HG02973 (cell line): Measurements from ENCODE around the gene CHST15.
"Not testable (repeated sequence)": the region's sequence is repeated elsewhere in the genome, so short reads cannot be mapped to it uniquely, and the experiment has no call there.

Source experiments
- ATAC-seq: cut with Tn5 transposase; IDR thresholded peaks from one replicate; pipeline ENCODE4 v1.9.1; 2021; ENCODE audit warnings: moderate library complexity; ENCODE audit not compliant: unreplicated experiment

CHST15 gene

GRCh38 chr10:124099604-124100003 is 6.2 kb upstream of the CHST15 start:
- ATAC-seq = no peak

DNA sequence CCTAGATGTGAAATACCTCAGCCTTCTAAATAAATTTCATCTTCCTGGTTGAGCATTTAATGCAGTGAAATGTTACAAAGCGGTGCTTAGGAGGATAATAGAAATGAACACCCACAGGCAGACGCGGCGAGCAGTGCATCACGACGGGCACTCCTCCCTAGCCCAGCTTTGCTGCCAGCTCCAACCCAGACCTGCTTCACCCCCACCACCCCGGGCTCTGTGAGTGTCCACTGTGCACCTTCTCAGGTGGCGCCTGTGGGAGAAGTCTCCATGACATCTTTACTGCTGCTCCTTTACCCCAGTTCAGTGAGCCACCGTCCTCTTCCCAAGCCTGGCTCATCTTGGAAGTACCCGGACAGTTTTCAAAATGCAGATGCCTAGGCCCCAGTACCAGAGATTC is 5.2 kb upstream of the CHST15 start:
- ATAC-seq = no peak

DNA sequence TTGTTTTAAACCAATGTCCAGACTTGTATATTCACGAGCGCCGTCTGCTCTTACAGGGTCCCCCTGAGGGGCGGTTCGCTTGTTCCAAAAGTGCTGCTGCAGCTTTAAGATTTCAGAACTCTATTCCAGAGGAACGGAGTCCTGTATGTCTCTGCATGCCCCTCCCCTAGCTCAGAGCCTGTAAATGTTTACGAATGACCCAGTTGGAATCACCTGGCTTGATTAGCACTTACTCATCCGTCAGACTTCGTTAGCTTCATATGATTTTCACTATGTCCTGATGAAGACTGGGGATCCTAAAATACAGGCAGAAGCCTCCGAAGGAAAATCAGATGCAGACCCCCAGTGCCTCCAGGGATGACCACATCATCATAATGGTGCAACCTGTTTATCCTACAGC is 4.5 kb upstream of the CHST15 start:
- ATAC-seq = no peak

DNA sequence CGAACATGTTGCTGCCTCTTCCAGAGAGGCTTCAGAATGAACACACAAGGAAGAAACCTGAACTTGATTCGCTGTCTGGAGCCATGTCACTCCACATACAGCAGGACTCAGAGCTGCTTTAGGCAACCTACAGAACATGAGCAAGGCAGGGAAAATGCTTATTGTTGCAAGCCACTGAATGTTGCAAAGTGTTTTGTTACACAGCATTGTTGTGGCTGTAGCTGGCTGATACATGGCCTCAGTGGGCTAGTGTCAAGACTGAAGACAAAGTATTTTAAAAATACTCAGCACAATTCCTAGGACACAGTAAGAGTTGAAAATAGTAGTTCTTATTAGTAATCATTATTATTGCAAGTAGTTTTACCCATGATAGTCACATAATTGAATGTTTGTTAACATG is 3.1 kb upstream of the CHST15 start:
- ATAC-seq = no peak

GRCh38 chr10:124095801-124096200 is 2.4 kb upstream of the CHST15 start:
- ATAC-seq = not testable (repeated sequence)

DNA sequence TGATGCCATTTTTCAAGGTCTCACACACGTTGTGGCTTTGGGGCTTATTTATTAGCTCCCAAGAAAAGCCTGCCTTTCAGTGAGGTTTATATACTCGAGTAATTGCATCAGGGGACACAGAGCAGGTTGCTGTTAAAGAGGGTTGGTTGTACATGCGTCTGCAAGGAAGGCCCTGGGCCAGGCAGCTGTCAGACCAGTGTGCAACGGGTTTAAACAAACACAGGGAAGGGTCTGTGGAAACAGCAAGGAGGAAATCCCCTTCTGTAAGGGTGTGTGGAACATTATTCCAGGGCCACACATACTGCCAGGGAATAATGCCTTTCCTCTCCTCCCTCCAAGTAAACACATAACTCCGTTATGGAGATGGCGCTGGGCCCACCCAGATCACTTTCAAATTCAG is 1.7 kb upstream of the CHST15 start:
- ATAC-seq = no peak

- no peak for ATAC-seq
These were observed 1.0 kb upstream of the CHST15 start for GRCh38 chr10:124094419-124094785.

DNA sequence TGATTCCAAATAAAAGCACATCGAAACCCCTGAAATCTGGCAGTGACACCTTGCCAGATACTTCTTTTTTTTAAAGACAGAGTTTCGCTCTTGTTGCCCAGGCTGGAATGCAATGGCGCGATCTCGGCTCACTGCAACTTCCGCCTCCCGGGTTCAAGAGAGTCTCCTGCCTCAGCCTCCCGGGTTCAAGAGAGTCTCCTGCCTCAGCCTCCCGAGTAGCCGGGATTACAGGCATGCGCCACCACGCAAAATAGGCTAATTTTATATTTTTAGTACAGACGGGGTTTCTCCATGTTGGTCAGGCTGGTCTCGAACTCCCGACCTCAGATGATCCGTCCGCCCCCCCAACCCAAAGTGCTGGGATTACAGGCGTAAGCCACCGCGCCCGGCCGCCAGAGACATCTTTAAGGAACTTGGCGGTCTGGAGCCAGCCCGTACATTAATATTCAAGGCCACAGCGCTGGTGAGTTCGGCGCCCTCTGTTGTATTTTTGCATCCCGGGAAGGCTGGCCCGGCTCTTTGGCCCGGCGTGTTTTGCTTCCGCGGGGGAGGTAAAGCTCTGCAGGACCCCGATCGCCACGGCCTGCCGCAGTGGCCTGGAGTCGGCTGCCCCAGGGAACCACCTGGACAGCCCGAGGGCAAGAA is 498 bp upstream of the CHST15 start:
- not testable (repeated sequence) for ATAC-seq

- ATAC-seq = no peak
These were observed 1.0 kb downstream of the CHST15 start for GRCh38 chr10:124092250-124092859.

- ATAC-seq = no peak
These were observed 1.6 kb downstream of the CHST15 start for GRCh38 chr10:124091646-124092249.

- no peak for ATAC-seq
These were observed 2.7 kb downstream of the CHST15 start for GRCh38 chr10:124090601-124091209.

DNA sequence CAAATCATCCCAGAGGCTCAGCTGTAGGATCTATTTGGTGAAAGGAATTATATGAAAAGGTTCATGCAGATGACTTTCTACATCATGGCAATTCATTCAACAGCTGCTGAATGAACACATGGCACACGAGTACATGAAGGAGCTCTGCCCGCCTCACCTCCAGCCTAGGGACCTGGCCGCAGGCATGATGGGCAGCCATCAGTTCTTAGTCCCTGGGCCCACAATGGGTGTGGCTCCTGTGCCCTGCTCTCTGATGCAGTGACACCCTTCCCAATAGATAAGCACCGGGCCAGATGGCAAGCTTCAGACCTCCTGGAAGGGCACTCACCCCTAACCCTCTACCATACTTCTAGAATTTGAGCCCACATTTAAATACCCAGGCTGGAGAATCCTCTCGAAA is 3.5 kb downstream of the CHST15 start:
- ATAC-seq = no peak

GRCh38 chr10:124088915-124089314 is 4.5 kb downstream of the CHST15 start:
- no peak for ATAC-seq

DNA sequence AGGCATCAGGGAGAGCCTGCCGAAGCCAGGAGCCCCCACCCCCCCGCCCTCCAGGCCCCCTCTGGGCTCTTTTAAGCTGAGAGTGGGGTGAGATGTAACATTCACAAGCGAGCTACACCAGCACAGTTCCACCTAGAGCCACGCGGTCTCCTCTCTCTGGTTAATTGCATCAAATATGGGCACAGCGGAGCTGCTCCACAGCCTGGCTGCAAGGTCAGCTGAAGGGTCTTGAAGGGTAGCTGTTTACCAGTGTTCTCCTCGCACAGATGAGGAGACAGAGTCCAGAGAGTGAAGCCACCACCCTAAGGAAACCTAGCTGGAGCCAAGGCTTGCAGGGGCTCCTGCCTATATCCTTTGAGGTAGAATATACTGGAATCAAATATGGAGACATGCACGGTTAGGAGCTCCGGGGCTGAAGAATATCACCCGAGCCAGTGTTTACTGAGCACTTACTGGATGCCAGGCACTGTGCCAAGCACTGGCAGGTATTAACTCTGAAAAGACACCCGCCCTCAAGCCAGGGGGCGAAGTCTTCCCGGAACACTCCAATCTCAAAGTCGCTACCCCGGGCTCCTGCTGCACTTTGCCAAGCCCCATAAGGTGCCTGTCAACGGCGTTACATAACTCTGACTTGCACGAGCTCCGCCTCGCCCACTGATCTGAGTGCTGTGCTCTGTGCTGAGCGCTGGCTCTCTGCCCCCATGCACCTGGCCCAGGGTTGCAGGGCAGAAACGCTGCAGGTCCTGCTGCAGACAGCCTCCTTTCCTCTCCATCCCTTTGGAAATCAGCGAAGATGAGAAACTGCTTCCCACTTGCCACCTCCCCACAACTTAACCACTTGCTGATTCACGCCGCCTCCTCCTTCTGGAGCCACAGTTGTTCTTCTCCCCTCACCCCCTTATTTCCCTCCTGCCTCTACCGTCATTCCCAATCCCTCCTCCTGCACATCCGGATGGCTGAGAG is 5.4 kb downstream of the CHST15 start:
- ATAC-seq = no peak

- ATAC-seq = no peak
These were observed 6.4 kb downstream of the CHST15 start for GRCh38 chr10:124086787-124087671.

DNA sequence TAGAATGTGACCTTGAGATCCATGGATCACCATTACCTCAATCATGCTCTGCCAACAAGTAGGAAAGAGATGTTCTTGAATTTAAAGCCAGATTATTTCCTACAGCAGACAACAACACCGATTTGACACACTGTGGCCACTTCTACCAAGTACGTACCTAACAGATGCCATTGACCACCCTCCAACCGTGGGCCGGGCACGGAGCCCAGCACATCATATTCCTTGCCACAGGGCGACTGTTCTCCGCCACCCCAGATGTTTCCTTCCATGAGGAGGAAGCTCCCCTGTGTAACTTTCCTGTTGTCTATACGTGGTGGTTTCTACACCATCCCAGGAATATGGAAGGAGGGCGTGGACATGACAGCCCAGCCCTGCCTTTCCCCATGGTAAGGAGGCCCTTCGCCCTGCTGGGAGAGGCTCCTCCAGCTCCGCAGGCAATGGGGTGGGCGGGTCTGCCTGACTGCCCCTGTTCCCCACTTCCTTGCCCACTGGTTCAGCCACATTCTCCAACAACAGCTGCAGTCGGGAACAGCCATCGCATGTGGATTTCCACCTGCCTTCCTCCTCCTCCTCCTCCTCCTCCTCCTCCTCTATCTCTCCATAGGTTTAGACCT is 7.2 kb downstream of the CHST15 start:
- ATAC-seq = no peak

DNA sequence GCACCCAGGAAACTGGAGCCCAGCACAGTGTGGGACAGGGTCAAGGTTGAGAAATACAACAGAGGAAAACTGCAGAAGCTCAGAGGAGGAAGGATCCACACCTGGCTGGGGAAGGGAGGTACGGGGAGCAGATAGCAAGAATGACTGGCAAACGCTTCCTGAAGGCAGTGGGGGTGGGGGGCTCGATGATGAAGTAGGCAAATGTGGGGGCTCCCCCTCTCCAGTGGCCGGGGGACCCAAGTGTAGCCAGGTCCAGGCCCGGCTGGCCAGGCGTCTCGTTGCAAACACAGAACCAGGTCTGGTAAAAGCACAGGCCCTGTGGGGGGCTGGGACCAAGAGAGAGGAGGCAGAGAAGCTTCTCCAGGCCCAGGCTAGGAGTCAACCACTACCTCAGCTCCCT is 7.7 kb downstream of the CHST15 start:
- ATAC-seq = no peak

DNA sequence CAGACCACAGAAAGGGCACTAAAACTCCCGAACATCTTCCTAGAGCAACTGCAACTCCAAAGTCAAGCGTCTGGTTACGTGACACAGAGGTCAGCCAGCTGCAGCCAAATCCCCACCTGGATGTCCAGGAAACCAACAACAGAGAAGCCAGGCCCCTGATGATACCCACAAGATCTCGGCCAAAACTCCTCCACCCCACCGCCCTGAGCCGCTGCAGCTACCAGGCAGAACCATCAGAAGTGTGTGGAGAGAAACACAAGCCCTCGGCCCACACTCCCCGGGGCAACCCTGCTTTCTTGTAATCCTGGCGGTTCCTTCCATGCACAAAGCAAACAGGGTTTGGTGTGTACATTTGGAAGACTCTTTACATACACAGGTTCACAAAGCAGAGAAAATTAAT is 8.7 kb downstream of the CHST15 start:
- no peak for ATAC-seq

DNA sequence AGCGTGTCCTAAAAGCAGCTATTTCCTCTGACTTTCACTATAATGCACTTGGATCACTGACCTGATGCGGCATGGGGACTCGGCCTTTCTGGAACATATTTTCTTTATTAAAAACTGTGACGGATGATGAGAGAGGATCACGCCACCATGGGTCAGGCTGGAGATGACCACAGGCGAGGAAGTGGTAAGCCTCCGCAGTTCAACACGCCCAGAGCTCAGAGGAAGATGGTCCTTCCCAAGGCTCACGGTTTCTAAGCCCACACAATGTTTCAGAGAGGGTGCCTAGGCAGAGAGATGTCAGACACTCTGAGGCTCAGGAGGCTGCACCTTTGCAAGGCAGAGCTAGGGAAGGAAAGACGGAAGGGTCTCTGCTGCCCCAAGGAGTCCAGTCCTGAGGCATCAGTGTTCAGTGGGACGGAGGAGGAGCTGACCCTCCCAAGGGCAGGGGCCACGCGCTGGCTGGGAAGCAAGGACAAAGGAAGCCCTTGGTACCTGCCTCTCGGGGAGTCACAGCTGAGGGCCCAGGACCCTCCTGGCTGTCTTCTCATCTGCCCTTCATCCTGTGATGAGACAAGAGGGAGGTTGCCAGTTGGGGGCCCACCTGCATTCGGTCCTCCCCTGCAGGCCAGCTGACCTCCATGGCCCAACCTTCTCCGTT is 9.5 kb downstream of the CHST15 start:
- no peak for ATAC-seq
